ENCODE results near the gene PSMA5.
"Not testable (repeated sequence)": the region's sequence is repeated elsewhere in the genome, so short reads cannot be mapped to it uniquely, and the experiment has no call there.

The PSMA5 gene

DNA sequence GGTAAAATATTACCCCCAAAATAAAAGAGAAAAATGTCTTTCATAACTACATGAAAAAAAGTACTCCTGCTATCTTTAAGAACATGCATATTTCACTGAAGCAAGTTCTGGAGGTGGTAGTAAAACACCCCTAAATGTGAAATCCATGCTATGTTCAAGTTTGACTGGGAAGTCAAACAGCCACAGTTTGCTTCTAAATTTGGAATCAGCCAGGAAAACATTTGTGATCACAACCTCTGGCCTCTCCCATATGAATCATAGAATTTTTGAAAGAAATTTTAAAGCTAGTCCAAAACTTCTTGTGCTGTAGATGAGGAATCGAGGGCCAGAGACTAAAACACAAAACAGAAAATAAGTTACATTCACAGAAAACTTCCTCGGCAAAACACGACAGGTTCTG is 35.1 kb downstream of the PSMA5 start:
- H3K9me3 Mint-ChIP-seq: no peaks in the 10 kb centered on the region
- peaks cover 22% of the 10 kb centered on the region for H3K4me1 Mint-ChIP-seq
- no peak overlapping the region for H3K4me3 Mint-ChIP-seq
- ATAC-seq (no peak), DNase-seq (no peak)
- peaks cover 49% of the 10 kb centered on the region for H3K27me3 Mint-ChIP-seq
- H3K27ac Mint-ChIP-seq: no peak overlapping the region

DNA sequence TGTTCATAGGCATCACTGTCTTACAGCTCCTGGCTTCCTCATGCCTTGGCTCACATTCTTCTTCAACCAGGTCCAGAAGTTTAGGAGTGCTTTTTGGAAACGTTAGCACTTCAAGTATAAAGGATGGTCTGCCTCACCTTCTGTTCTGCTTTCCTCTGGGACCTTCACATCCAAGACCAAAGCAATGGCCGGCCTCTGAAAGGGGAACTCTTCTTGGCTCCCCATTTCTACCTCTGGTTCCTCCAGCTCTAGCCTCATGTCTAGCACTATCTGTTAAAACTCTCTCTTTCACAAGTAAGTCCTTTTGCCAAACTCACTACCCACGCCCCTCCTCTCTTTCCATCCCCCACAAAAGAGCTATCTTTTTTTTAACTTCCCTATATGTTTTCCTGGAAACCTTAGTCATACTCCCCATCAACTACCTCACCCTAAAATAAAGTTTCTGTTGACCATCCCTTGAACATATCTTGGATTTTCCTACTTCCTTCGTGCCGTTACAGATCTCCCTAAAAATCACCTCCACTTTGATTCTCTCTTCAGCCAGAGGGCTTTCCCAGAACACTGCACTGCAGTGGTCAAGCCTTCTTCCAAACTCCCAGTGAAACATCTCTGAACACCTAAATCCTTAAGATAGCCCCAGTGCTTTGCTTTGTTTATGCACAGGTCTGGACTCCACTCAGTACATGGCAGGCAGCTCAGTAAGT is 36.5 kb downstream of the PSMA5 start:
- Mint-ChIP-seq H3K27me3 (peaks cover 36% of the 10 kb centered on the region), H3K27ac (no peak overlapping the region)
- ATAC-seq: no peak

DNA sequence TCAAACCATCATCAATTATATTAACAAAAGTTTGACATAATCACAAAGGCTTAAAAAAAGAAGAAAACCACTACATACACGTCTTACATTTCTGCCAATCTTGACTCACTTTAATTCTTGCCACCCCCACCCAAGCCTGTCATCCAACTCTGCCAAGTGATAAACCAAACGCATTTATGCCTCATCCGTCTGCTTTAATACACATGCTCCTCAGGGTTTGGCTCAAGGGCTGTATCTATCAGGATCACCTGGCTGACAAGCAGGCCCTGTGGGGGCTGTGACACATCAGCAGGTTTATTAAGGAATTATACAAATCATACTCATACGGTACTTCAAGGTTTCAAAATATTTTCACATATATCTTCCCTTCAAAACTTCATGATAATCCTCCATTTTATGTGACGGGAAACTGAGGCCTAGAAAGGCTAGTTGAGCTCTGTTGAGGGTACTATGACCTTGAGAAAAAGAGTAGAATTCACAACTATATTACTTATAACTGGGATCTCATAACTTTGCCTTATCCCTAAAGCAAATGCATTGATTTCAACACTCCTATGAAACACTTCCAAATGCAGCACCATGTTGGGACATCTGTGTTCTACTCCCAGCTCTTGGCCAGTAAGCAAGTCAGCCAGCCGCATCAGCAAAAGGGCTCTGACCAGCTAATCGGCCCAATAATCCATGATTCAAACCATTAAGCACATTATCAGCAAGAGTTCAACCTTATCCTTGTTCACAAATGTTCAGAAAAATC is 37.2 kb downstream of the PSMA5 start:
- H3K4me3 Mint-ChIP-seq: no peak overlapping the region
- ATAC-seq (no peak), DNase-seq (no peak)
- no peaks in the 10 kb centered on the region for H3K9me3 Mint-ChIP-seq
- H3K27me3 Mint-ChIP-seq: peaks cover 31% of the 10 kb centered on the region
- H3K4me1 Mint-ChIP-seq: peaks cover 23% of the 10 kb centered on the region
- peak overlapping the region in 1 of 2 donors; percentile 61 for H3K27ac Mint-ChIP-seq

More for the DNA sequence above, 36.5 kb downstream of the PSMA5 start:
- DNase-seq: no peak
- no peak overlapping the region for H3K4me3 Mint-ChIP-seq
- no peaks in the 10 kb centered on the region for H3K9me3 Mint-ChIP-seq
- H3K4me1 Mint-ChIP-seq: peaks cover 18% of the 10 kb centered on the region

DNA sequence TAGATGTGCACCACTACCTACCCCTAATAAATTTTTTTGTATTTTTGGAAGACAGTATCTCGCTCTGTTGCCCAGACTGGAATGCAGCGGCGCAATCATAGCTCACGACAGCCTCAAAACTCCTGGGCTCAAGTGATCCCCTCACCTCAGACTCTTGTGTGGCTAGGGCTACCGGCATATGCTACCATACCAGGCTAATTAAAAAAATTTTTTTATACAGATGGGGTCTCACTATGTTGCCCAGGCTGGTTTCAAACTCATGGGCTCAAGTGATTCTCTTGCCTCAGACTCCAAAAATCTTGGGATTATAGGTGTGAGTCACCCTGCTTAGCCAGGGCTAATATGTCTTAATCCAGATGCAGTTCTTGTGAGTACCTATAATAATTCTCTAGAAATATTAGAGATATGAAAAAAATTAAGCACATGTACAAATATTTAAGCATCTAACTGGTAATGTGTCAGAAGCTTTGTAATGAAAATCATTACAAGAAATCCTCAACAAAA is 38.0 kb downstream of the PSMA5 start:
- H3K4me3 Mint-ChIP-seq: no peak overlapping the region
- H3K27ac Mint-ChIP-seq: no peak overlapping the region
- DNase-seq (no peak), ATAC-seq (no peak)
- no peaks in the 10 kb centered on the region for H3K9me3 Mint-ChIP-seq
- H3K27me3 Mint-ChIP-seq: peaks cover 29% of the 10 kb centered on the region
- H3K4me1 Mint-ChIP-seq: peaks cover 25% of the 10 kb centered on the region

DNA sequence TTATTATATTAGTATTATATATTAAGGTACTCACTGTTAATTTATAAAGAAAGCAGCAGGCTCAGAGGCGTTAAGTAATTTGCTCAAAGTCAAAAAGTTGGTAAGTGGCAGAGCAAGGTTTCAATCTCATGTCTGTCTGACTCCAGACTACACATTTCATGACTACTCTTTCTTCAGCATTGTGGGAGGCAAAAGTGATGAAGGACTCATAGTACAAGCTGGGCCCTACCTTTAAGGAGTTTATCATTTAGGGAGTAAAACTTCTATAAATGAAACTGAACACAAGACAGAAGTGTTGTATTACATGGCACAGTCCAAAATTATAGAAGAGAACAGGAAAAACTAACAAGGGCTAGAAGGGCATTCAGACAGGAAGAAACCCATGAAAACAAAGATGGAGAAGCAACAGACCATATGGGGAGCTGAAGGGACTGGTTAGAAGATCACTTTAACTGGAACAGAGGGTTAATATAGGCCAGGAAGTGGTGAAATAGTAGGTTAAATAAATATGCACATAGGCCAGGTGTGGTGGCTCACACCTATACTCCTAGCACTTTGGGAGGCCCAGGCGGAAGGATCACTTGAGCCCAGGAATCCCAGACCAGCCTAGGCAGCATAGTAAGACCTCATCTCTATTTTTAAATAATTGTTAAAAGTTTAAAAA is 40.1 kb downstream of the PSMA5 start:
- no peak overlapping the region for H3K27ac Mint-ChIP-seq
- DNase-seq (no peak), ATAC-seq (no peak)
- H3K9me3 Mint-ChIP-seq: no peaks in the 10 kb centered on the region
- peaks cover 16% of the 10 kb centered on the region for H3K4me1 Mint-ChIP-seq
- no peak overlapping the region for H3K4me3 Mint-ChIP-seq
- peaks cover 20% of the 10 kb centered on the region for H3K27me3 Mint-ChIP-seq

DNA sequence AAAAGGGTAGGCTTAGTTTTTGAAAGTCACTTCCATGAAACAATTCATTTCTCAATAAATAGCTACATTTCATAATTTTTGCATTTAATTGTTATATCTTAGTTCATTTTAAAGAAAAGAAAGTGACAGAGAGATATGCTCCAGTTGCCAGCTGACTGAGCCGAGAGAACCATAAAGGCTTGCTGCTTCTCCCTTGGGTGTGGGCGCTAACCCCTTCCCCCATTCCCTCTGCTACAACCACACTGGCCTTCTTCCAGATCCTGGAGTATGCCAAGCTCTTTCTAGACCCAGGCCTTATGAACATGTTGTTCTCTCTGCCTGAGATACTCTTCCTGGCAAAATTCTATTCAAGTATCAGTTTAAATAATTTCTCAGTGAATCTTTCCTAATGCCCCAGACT is 40.8 kb downstream of the PSMA5 start:
- ATAC-seq (no peak), DNase-seq (no peak)
- H3K27me3 Mint-ChIP-seq: peaks cover 19% of the 10 kb centered on the region
- no peak overlapping the region for H3K27ac Mint-ChIP-seq
- peaks cover 16% of the 10 kb centered on the region for H3K4me1 Mint-ChIP-seq
- no peaks in the 10 kb centered on the region for H3K9me3 Mint-ChIP-seq
- H3K4me3 Mint-ChIP-seq: no peak overlapping the region

DNA sequence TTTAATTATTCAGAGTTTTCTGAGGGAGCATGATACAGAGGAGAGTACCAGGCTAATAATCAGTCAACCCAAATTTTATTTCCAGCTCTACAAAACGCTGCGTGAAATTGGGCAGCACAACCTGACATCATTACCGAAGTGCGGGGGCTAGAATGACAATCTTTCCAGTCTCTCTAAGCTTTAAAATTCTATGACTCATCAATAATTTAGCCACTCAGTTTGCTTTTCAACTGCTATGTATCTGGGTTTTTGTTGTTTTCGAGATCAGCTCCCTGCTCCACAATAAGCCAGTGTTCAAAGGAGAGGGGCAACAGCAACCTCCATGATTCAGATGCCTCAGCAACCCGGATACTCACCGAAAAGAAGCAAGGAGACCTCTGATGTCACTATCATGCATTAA is 42.4 kb downstream of the PSMA5 start:
- no peak for ATAC-seq
- Mint-ChIP-seq H3K4me1 (peaks cover 7% of the 10 kb centered on the region), H3K9me3 (no peaks in the 10 kb centered on the region), H3K4me3 (no peak overlapping the region), H3K27me3 (peaks cover 3% of the 10 kb centered on the region), H3K27ac (no peak overlapping the region)
- DNase-seq: no peak

DNA sequence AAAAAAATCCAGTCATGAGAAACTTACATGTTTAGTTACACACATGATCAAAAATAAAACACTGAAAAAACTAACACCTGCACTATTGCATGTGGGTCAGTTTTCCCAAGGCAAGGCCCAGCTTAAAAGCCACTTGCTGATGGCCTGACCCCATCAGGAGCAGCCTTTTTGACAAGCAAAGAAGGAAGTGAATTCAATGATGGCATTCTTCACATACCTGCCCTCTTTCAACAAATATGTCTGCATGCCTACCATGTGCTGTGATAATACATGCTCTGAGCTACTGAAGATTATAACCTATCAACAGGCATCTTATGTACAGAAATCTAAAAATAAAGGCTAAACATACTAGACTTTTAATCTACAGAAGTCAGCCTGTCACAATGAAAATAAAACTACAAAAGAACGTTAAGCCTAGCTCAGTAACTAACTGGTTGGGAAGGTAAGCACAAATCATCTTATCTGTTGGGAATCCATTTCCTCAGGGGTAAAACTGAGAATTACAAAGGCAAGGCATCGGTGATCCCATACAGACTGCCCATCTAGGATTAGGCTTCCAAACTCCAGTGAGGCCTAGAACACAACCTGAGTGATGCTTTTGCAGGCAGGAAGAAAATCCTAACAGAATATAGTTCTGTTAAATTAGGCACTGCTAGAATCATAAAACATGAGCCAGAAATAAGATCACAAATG is 43.0 kb downstream of the PSMA5 start:
- DNase-seq (no peak), ATAC-seq (no peak)
- H3K4me3 Mint-ChIP-seq: no peak overlapping the region
- H3K4me1 Mint-ChIP-seq: peaks cover 7% of the 10 kb centered on the region
- H3K9me3 Mint-ChIP-seq: no peaks in the 10 kb centered on the region
- H3K27me3 Mint-ChIP-seq: no peaks in the 10 kb centered on the region
- H3K27ac Mint-ChIP-seq: no peak overlapping the region

DNA sequence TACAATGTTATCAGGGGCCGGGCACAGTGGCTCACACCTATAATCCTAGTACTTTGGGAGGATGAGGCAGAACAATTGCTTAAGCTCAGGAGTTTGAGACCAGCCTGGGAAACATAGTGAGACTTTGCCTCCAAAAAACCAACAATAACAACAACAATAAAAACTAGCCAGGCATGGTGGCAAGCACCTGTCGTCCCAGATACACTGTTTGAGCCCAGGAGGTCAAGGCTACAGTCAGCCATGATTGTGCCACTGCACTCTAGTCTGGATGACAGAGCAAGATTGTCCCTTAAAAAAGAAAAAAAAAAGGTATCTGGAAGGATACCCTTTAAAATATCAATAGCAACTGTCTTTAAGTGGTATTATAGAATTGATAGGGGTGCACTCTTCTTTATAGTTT is 44.7 kb downstream of the PSMA5 start:
- no peaks in the 10 kb centered on the region for H3K9me3 Mint-ChIP-seq
- no peak overlapping the region for H3K4me3 Mint-ChIP-seq
- ATAC-seq (no peak), DNase-seq (no peak)
- no peak overlapping the region for H3K27ac Mint-ChIP-seq
- peaks cover 7% of the 10 kb centered on the region for H3K4me1 Mint-ChIP-seq
- no peaks in the 10 kb centered on the region for H3K27me3 Mint-ChIP-seq

DNA sequence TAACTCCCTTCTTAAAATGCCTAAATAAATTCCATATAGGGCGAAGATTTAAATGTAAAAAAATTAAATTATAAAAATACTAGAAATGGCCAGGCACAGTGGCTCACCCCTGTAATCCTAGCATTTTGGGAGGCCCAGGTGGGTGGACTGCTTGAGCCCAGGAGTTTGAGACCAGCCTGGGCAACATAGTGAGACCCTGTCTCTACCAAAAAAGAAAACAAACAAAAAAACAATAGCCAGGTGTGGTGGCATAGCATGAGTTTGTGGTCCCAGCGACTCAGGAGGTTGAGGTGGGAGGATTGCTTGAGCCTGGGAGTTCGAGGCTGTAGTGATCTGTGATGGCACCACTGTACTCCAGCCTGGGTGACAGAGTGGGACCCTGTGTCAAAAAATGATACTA is 46.3 kb downstream of the PSMA5 start:
- H3K4me1 Mint-ChIP-seq: peaks cover 15% of the 10 kb centered on the region
- H3K27ac Mint-ChIP-seq: no peak overlapping the region
- DNase-seq: no peak
- no peak overlapping the region for H3K4me3 Mint-ChIP-seq
- ATAC-seq: no peak
- no peaks in the 10 kb centered on the region for H3K9me3 Mint-ChIP-seq
- no peaks in the 10 kb centered on the region for H3K27me3 Mint-ChIP-seq

DNA sequence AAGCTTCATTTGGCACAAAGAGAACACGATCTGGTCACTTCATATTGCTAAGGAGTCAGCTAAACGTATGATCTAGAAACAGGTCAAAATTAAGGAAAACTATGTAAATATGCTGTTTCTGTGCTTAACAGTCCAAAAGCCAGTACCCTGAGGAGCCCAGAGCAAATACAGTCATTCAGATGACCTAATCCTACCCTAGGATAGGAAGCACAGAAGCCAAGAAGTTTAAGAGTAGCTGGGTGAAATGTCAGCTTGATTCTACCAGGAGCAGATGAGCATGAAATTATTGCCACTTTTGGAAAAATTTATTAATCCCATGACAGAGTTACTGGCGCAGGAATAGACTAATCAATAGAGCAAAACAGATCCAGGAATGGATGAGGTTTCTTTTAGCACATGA is 46.8 kb downstream of the PSMA5 start:
- Mint-ChIP-seq H3K4me3 (no peak overlapping the region), H3K27ac (no peak overlapping the region), H3K4me1 (peaks cover 14% of the 10 kb centered on the region), H3K27me3 (no peaks in the 10 kb centered on the region), H3K9me3 (no peaks in the 10 kb centered on the region)
- DNase-seq: no peak
- no peak for ATAC-seq

DNA sequence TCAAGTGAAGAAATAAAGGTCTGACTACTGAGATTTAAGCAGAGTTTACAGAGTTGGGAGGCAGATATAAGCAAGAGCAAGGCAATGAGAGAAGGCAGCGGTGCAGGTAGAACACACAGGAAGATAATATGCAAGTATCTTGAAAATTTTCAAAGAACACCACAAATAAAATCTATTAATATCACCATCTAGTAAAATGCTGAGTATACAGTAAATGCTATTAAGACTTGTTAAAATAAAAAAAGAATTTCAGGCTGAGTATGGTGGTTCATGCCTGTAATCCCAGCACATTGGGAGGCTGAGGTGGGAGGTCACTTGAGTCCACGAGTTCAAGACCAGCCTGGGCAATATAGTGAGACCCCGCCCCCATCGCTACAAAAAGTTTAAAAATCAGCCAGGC is 48.5 kb downstream of the PSMA5 start:
- ATAC-seq (no peak), DNase-seq (no peak)
- H3K4me1 Mint-ChIP-seq: peaks cover 17% of the 10 kb centered on the region

DNA sequence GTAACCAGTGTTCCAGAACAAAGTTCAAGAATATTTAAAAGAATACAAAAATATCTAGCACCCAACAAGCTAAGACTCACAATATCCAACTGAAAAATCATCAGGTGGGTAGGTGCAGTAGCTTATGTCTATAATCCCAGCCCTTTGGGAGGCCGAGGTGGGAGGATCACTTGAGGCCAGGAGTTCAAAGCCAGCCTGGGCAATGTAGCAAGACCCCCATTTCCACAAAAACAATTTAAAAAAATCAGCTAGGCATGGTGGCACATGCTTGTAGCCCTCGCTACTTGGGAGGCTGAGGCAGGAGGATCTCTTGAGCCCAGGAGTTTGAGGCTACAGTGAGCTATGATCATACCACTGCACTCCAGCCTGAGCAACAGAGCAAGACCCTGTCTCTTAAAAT is 52.6 kb downstream of the PSMA5 start:
- not testable (repeated sequence) for H3K9me3 Mint-ChIP-seq, H3K27ac Mint-ChIP-seq, ATAC-seq, DNase-seq, H3K4me3 Mint-ChIP-seq
- Mint-ChIP-seq H3K27me3 (peaks cover 18% of the 10 kb centered on the region), H3K4me1 (peaks cover 41% of the 10 kb centered on the region)

More for the DNA sequence above, 48.5 kb downstream of the PSMA5 start:
- H3K27ac Mint-ChIP-seq: no peak overlapping the region
- H3K9me3 Mint-ChIP-seq: no peaks in the 10 kb centered on the region
- no peaks in the 10 kb centered on the region for H3K27me3 Mint-ChIP-seq
- no peak overlapping the region for H3K4me3 Mint-ChIP-seq

DNA sequence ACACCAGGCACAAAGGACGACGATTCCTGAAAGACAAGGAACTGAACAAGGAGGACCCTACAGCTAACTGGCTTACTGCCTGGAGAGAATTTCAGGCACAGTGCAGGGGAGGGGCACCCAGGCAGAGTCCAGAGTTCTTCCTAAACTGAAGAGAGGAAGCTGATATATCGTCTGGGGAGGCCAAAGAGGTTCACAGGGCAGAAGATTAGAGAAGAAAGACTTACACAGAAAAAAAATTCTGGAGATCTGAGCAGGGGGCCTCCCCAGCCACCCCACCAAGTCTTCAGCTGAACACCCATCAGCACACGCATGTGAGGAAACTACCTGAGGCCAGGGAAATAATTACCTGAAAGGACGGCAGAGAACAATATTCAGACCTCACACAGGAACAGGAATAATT is 53.1 kb downstream of the PSMA5 start:
- Mint-ChIP-seq H3K9me3 (no peaks in the 10 kb centered on the region), H3K4me3 (peak overlapping the region in 1 of 2 donors; percentile 23), H3K27me3 (peaks cover 18% of the 10 kb centered on the region), H3K4me1 (peaks cover 42% of the 10 kb centered on the region), H3K27ac (peak overlapping the region; percentile 48 to 73)
- ATAC-seq (no peak), DNase-seq (no peak)

DNA sequence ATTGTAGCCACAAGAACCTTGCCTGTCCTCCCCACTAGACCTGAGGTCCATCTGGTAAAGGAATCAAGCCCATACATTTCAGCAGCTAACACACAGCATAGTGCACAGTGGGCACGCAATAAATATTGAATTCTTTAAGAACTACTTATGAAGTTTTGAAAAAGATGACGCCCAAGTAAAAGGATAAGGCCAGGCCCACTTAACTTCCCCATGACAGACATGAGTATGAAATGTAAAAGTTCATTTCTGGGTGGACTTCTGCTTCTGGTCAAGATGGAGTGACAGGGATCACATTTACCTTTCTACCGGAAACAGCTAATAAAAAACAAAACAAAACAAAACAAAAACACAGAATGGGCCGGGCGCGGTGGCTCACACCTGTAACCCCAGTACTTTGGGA is 54.0 kb downstream of the PSMA5 start:
- ATAC-seq: no peak
- H3K27me3 Mint-ChIP-seq: peaks cover 24% of the 10 kb centered on the region
- no peaks in the 10 kb centered on the region for H3K9me3 Mint-ChIP-seq
- H3K27ac Mint-ChIP-seq: no peak overlapping the region
- H3K4me1 Mint-ChIP-seq: peaks cover 42% of the 10 kb centered on the region
- no peak for DNase-seq
- no peak overlapping the region for H3K4me3 Mint-ChIP-seq

Measured in stimulated activated naive CD8-positive, alpha-beta T cell treated with anti-CD3 and anti-CD28 coated beads, Interleukin-15, amount 100 ng/mL, for 72 hours (primary cell).